COLO829 (cell line): ENCODE data around the gene HYDIN.
"Not testable (repeated sequence)": the region's sequence is repeated elsewhere in the genome, so short reads cannot be mapped to it uniquely, and the experiment has no call there.

Source experiments
- DNase-seq: peaks from one replicate; pipeline ENCODE4 v3.0.0; 2012; ENCODE audit warnings: low spot score

The HYDIN gene

DNA sequence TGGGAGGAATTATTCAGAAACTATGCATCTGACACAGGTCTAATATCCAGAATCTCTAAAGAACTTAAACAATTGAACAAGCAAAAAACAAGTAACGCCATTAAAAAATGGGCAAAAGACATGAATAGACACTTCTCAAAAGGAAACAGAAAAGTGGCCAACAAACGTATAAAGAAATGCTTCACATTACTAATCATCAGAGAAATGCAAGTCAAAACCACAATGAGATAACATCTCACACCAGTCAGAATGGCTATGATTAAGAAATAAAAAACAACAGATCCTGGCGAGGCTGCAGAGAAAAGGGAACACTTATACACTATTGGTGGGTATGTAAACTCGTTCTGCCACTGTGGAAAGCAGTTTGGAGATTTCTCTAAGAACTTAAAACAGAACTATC lies 379.2 kb downstream of the HYDIN start:
- DNase-seq, result not testable (repeated sequence)

DNA sequence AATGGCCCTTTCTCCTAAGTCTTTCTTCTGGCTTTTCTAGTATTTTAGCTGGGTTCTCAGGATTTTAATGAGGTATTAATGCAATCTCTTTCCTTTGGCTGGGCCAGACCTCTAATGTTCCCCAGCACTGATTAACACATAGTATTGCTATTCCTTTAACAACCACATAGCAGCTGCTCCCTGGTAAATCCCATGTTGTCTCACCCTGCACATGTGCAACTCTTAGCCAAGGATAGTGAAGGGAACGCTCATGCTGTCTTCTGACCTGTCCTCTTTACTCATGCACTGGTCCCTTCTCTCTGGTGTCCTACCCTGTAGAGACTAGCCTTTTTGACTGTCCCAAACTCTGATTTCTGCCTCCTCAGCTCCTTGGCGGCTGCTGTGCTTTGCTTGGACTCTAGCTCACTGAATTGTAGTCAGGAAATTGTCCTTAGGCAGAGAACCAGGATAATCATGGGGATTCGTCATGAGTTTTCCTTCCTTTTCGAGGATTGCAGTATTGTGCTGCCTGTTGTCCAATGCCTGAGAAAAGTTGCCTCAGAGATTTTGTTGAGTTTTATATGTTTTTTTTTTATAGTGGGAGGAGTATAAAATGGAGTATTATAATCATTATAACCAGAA lies 406.9 kb downstream of the HYDIN start:
- DNase-seq, result not testable (repeated sequence)

GRCh38 chr16:70822734-70823133 lies 407.8 kb downstream of the HYDIN start:
- DNase-seq, result not testable (repeated sequence)

GRCh38 chr16:70818088-70818487 lies 412.4 kb downstream of the HYDIN start:
- not testable (repeated sequence) for DNase-seq

DNA sequence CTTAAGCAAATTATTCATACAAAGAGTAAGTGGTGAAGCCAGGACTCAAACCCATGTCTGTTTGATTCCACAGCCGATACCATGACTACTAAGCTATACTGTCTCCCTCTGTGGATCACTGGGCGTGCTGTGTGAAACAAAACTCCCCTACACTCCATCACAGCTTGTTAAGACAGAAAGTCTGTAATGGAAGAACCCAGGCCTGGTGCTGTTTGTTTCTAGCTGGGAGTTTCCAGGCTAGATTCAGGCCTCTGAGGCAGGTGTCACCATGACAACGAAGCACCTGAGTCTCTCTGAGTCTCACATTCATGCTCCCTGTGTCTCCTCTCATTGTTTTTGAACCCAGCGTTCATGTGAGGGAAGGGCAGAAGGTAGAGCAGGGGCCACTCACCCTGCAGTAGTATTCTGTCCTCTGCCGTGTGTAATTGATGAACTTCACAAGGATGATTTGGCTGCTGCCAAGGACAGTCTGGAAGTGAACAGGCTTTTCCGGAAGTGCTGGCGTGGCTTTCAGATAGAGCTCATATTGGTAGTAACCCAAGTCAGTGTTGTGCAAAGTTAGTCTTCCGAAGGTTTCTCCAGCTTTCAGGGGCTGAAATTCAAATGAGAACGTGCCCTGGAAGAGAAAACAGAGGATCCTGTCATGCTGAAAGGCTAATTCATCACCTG lies 421.0 kb downstream of the HYDIN start:
- no peak for DNase-seq

- DNase-seq, result no peak
These were observed 422.2 kb downstream of the HYDIN start for GRCh38 chr16:70808371-70808770.

DNA sequence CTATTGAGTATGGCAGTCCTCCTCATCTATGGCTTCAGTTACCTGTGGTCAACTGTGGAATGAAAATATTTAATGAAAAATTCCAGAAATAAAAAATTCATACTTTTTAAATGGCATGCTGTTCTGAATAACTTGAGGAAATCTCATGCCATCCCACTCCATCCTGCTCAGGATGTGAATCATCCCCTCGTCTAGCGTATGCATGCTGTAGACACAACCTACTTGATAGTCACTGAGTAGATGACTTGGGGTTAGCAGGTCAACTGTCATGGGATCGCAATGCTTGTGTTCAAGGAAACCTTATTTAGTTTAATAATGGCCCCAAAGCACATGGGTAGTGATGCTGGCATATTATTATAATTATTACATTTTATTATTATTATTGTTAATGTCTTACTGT lies 424.7 kb downstream of the HYDIN start:
- peak; percentile 46 for DNase-seq

DNA sequence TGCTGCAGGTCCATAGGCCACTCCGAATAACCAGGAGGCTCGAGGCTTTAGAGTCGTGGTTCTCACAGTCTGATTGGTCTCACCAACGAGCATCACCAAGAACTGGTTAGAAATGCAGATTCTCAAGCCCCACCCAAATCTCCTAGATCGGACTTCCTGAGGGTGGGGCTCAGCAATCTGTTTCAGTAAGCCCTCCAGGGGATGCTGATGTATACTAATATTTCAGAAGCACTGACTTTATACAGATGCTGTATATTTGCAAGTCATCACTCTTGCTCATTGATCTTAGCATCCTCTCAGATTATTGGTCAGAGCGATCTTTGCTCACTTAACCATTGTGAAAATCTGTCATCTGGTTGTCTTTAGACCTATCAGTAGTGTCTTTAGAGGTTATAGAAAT lies 425.1 kb downstream of the HYDIN start:
- no peak for DNase-seq

GRCh38 chr16:70804734-70805169 lies 425.8 kb downstream of the HYDIN start:
- no peak for DNase-seq

DNA sequence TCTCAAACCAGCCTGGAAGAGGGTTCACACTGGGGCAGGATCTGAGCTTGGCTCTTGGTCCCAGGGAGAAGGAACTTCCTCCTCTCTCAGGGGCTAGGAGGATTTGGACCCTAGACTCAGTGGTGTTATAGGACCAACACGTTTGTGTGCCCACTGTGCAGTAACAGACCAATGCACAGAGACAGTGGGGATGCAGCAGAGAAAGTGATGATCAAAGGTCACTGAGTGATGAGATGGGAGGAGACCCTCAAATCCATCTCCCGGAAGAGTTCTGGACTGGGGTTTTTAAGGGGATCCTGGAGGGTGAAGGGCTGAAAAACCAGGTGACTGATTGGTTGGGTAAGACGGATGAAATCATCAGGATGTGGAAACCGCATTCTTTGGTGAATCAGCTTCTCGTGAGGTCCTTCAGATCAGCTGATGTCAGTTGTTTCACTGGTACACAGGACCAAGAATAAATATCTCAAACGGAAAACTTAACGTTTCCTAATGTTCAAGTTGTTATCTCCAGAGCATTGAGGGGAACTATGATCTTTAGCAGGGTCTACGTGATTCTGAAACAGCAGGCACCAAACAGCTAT lies 426.3 kb downstream of the HYDIN start:
- no peak for DNase-seq

- no peak for DNase-seq
These were observed 427.2 kb downstream of the HYDIN start for GRCh38 chr16:70803319-70803718.

DNA sequence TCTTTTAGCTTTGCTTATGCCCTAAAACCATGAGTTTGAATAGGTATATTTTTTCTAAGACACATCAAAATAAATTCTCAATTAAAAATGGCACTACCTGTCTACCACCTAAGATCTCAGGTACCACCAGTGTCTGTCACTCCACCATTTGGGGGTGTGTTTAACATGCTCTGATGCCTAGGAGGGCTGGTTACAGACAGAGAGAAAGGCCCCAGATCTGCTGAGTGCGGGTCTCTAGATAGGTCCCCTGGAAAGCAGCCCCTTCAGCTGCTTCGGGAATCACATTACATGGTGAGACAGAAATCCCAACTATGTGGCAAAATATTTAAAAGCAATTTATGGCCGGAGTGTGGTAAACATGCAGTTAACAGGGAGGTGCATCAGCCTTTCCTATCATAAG lies 428.9 kb downstream of the HYDIN start:
- no peak for DNase-seq

DNA sequence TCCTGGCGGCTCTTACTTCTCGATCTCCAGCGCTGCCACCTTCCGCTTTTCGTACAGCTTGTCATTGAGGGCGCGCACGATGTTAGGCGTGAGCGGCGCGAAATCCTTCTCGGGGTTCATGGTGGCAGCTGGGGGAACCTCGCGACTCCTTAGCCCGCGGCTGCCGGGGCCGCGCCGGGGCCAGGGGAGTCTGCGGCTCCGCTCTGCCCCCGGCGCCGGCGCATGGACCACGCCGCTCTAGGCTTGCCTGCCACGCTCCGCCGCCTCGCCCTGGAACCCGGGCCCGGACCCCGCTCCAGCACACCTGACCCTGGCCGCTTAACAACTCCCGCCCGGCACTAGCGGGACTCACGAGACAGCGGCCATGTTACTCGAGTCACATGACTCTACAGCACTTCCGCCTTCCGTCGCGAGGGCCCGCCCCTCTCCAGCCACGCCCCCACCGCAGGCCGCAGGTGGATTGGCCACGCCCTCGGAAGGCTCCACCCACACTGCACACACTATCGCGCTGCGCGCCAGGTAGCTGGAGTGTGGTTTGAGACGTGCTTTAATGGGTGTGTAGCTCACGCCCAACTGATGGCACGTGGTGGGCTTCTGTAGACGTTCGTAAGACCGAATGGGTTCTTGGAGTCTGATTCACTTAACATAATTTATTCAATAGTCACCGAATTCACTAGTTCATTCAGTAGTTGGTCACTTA lies 429.6 kb downstream of the HYDIN start, which contains the start of gene VAC14:
TSS of gene VAC14 (minus strand) at position 378 of the 700 bp plus-strand sequence. CDS start at position 120, 258 bp downstream.
- DNase-seq, result peak; percentile 90

- no peak for DNase-seq
These were observed 430.2 kb downstream of the HYDIN start for GRCh38 chr16:70800311-70800710.

GRCh38 chr16:70796301-70796700 lies 434.2 kb downstream of the HYDIN start:
- no peak for DNase-seq

- DNase-seq, result no peak
These were observed 435.1 kb downstream of the HYDIN start for GRCh38 chr16:70795296-70795912.

- DNase-seq, result no peak
These were observed 436.5 kb downstream of the HYDIN start for GRCh38 chr16:70793851-70794502.

DNA sequence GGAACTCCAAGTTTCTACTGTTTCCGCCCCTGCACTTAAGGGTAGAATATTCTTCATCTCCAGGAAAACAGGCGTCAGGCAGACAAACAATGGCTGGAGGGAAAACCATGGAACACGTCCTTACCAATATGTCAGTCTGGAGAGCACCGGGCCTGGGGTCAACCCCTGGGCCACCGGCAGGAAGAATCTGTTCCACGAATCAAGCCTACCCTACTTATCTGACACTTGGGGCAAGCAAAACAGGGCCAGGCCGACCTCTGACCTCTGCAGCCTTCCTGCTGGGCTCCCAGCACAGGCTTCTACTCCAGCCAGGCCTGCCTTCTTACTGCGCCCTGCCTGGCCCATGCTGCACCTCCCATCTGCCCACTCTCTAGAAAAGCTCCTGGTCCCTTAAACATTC lies 439.7 kb downstream of the HYDIN start:
- DNase-seq, result no peak

- DNase-seq, result no peak
These were observed 440.7 kb downstream of the HYDIN start for GRCh38 chr16:70789595-70790447.

DNA sequence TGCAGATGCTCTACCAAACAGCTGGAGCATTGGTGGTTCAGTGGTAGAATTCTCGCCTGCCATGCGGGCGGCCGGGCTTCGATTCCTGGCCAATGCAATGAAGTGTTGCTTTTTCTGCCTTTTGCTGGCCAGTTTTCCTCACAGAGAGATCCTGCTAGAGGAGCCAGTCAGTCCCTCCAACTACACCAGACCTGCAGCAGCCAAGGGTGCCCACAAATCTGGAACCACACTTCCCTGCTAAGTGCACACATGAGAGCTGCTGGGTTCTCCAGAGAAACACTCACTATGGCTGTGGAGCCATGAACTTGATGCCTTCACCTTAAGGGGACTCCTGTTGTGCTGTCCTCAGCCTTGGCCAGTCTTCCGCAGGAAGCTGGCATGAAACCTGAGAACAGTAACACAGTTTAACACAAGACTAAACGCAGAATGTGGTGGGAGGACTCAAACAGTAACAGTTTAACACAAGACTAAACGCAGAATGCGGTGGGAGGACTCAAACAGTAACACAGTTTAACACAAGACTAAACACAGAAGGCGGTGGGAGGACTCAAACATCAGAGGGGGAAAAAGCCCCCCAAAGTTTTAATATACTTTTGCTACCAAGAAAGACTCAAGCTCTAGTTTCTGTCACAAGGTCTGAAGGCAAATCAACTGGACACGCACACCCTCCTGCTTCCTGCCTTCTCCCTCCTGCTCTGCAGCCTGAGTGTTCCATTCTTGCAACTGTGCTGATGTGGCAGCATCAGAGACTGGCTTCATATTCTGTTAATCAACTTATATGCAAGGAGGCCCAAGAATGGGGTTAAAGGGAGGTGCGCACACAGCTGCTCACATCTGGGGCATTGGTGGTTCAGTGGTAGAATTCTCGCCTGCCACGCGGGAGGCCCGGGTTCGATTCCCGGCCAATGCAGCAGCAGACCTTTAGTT lies 441.6 kb downstream of the HYDIN start:
- no peak for DNase-seq
